Stimulated activated CD8-positive, alpha-beta memory T cell treated with anti-CD3 and anti-CD28 coated beads, Interleukin-12 subunit alpha, Interleukin-12 subunit beta, amount 100 ng/mL, for 1 hour (primary cell): ENCODE measurements around the gene PRR12.
A peak's percentile ranks its signal among the peaks of the same experiment; 100 is the strongest.

Experiments used
- DNase-seq: peaks from one replicate; pipeline ENCODE4 v3.0.0-alpha.2; 2020; ENCODE audit warnings: low read depth

The PRR12 gene

DNA sequence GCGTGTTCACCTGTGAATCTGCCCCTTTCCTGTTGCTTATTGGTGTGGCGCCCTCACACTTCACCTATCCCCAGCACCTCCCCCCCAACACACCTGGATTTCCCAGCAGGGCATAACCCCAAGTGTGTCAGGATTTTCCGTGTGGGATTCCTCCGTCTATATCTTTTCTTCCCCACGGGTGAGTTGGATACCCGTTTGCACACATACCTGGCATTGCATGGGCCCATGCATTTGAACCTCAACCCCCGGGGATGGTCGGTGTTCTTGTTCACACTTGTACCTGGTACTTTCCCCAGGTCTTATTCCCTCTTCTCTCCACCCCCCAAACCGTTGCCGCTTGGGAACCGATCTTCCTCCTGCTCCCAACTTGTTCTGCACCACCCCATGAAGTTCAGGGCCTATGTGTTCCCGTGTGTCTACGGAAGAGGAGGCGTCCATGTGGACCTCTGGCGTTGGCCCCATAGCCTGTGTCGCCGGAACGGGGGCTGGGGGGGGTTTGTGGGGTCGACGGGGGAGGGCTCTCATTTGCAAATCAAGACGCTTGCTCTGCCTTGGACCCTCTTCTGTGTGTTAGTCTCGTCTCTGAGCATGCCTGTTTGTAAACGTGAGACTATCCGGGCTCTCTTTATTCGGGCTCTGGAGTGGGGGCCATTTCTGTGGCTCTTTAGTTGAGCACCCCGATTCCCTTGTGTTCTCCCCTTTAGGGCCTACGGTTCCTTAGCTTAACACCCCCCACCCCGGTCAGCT lies 1.7 kb downstream of the PRR12 start:
- no peak for DNase-seq

DNA sequence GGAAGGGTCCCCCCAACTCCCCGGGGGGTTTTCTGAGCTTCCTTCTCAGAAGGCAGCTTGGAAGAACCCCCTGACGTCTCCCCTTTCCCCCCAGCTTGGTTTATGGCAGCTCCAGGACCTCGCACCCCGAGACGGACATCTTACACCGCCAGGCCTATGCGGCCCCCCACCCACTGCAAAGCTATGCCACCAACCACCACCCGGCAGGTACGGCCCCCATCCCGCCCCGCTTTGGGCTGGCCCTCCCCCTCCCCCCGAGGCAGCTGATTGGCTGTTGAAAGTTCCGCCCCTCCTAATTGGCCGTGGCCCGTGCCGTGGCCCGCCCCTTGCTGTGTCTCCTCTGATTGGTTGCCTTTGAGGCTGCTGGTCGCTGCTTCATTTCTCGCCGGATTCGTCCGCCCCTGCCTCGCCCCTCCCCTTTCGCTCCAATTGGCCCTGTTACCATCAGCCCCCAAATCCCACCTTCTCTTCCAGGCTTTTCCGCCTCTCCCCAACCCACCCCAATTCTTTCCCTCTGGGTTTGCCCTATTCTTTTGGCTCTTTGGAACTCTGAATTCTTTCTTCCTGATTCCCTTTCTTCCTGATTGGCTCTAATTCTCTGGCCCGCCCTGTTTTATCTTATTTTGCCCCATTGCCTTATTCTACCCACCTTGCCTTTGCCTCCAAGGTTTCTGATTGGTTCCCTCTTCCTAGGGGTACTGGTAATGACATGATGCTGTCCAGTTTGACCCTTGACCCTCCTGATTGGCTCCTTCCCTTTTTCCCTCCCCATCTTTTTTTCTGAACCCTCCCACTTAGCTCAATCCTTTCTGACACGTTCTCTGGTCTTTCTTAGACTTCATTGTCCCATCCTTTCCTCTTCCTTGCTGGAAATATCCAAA lies 2.5 kb downstream of the PRR12 start:
- DNase-seq: peak; percentile 85

DNA sequence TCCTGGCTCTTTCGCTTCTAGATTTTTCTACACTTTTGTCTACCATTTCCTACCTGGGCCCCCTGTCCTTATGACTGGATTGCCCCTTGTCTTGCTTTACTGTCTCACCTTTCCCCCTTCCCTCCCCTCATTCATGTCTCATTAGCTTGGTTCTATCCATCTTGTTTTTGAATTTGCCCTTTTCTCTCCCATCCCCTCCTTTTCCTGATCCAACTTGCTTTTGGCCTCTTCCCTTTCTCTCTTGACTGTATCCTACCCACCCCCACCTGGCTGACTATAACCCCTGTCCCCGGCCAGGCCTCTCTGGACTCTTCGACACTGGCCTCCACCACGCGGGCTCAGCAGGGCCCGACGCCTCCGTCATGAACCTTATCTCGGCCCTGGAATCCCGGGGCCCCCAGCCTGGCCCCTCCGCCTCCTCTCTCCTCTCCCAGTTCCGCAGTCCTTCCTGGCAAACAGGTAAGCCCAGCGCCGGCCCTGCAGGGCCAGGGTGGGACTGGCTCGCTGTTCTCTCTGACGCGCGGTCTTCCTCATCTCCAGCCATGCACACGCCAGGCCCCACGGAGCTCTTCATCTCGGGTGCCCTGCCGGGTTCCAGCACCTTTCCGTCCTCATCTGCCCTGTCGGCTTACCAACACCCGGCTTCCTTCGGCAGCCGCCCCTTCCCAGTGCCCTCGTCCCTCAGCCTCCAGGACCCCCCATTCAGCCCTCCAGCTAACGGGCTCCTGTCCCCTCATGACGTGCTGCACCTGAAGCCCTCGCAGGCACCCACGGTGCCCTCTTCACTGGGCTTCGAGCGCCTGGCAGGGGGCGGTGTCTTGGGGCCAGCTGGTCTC lies 3.4 kb downstream of the PRR12 start:
- DNase-seq: no peak

DNA sequence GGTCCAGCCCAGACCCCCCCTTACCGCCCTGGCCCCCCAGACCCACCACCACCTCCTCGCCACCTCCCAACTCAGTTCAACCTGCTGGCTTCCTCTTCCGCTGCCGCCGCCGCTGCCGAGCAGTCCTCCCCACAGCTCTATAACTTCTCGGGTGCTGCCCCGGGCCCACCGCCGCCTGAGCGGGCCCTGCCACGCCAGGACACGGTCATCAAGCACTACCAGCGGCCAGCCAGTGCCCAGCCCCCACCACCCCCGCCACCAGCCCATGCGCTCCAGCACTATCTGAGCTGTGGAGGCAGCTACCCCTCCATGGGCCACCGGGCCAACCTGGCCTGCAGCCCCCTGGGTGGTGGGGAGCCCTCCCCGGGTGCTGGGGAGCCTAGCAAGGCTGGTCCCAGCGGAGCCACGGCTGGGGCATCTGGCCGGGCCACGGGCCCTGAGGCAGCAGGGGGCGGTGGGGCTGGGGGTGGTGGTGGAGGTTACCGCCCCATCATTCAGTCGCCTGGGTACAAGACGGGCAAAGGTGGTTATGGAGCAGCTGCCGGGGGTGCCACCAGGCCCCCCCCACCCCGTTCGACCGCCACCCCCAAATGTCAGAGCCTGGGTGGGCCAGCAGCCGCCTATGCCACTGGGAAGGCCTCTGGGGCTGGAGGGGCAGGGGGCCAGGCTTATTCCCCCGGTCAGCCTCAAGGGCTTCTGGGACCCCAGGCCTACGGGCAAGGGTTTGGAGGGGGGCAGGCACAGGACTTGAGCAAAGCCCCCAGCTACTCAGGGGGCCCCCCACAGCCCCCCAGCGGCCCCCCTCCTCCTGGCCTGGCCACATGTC lies 4.2 kb downstream of the PRR12 start:
- DNase-seq: no peak

DNA sequence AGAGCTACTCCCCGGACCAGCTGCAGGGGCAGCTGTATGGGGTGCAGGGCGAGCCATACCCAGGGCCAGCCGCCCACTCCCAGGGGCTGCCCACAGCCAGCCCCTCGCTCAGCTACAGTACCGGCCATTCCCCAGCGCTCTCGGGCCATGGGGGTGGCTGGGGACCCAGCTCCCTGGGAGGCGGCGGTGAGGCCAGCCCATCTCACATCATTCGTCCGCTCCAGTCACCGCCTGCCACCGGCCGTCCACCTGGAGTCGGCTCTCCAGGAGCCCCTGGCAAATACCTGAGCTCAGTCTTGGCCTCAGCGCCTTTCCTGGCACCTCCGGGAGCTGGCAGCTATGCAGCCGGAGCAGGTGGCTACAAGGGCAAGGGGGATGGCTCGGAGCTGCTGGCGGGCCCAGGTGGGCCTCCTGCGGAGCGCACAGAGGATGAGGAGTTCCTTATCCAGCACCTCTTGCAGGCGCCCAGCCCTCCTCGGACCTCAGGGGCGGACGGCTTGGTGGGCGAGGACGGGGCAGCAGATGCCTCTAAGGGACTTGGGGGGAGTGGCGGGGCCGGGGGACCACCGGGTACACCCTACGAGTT lies 4.9 kb downstream of the PRR12 start:
- DNase-seq: no peak

DNA sequence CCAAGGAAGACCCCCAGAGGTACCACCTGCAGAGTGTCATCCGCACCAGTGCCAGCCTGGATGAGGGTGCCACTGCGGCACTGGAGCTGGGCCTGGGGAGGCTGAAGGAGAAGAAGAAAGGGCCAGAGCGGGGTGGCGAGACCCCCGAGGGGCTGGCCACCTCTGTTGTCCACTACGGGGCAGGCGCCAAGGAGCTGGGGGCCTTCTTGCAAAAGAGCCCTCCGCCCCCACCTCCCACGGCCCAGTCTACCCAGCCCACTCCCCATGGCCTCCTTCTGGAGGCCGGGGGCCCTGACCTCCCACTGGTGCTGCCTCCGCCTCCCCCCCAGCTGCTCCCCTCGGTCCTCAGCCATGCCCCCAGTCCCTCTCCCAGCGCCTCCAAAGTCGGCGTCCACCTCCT lies 5.4 kb downstream of the PRR12 start:
- no peak for DNase-seq

DNA sequence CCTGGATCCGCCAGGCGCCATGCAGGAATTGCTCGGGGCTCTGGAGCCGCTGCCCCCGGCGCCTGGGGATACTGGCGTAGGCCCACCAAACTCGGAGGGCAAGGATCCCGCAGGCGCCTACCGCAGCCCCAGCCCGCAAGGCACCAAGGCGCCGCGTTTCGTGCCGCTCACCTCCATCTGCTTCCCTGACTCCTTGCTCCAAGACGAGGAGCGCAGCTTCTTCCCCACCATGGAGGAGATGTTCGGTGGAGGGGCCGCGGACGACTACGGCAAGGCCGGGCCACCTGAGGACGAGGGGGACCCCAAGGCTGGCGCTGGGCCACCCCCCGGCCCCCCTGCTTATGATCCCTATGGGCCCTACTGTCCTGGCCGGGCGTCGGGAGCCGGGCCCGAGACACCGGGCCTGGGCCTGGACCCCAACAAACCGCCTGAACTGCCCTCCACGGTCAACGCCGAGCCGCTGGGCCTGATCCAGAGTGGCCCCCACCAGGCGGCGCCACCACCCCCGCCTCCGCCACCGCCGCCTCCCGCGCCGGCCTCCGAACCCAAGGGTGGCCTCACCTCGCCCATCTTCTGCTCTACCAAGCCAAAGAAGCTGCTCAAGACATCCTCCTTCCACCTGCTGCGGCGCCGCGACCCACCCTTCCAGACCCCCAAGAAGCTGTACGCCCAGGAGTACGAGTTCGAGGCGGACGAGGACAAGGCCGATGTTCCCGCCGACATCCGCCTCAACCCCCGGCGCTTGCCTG lies 6.1 kb downstream of the PRR12 start:
- DNase-seq: no peak

DNA sequence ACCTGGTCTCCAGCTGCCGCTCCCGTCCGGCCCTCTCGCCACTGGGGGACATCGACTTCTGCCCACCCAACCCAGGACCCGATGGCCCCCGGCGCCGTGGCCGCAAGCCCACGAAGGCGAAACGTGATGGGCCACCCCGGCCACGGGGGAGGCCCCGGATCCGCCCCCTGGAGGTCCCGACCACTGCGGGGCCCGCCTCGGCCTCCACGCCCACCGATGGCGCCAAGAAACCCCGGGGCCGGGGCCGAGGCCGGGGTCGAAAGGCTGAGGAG lies 6.7 kb downstream of the PRR12 start:
- no peak for DNase-seq

DNA sequence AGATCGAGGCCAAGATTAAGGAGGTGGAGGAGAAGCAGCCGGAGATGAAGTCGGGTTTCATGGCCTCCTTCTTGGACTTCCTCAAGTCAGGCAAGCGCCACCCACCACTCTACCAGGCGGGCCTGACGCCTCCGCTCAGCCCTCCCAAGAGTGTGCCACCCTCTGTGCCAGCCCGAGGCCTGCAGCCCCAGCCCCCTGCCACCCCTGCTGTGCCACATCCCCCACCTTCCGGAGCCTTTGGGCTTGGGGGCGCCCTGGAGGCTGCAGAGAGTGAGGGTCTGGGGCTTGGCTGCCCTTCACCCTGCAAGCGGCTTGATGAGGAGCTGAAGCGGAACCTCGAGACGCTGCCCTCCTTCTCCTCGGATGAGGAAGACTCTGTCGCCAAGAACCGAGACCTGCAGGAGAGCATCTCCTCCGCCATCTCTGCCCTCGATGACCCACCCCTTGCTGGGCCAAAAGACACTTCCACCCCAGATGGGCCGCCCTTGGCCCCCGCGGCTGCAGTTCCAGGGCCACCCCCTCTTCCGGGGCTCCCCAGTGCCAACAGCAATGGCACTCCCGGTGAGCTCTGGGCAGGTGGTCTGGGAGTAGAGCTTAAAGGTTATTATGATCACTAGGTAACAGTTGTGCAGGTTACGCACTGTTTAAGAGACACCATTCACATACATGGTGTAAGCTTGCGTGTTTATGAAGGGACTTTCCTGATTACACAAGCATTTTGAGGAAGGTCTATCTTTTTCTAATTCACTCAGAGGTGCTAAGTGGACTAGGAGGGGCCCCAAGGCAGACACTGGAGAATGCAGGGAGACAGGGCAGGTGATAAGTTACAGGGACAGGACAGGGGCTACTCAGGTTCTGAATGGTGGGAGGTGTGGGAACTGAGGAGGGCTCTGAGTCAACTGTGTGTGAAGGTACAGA lies 8.7 kb downstream of the PRR12 start:
- no peak for DNase-seq

DNA sequence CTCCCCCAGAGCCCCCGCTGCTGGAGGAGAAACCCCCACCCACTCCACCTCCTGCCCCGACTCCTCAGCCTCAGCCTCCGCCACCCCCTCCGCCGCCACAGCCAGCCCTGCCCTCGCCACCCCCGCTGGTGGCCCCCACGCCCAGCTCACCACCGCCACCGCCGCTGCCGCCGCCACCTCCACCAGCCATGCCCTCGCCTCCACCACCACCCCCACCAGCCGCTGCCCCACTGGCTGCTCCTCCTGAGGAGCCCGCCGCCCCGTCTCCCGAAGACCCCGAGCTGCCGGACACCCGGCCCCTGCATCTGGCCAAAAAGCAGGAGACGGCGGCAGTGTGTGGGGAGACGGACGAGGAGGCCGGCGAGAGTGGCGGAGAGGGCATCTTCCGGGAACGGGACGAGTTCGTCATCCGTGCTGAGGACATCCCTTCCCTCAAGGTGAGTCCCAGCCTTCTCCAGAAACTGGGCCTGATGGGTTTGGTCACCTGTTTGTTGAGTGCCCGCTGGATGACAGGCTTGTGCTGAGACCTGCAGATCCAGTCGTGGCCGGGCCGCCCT lies 10.6 kb downstream of the PRR12 start:
- DNase-seq: no peak

DNA sequence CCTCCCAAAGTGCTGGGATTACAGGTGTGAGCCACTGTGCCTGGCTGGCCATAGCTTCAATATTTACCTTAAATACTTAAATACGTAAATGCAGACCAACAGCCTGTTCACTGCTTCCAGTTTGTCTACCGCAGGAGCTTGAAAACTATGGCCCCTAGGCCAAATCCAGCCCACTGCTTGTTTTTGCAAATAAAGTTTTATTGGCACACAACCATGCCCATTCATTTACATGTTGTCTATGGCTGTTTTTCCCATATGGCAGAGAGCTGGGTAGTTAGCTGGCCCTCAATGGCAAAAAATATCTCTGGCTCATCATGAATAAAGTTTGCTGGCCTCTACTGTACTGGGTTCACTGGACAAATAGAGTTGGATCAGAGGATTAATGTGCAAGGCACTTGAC lies 11.8 kb downstream of the PRR12 start:
- DNase-seq: no peak

DNA sequence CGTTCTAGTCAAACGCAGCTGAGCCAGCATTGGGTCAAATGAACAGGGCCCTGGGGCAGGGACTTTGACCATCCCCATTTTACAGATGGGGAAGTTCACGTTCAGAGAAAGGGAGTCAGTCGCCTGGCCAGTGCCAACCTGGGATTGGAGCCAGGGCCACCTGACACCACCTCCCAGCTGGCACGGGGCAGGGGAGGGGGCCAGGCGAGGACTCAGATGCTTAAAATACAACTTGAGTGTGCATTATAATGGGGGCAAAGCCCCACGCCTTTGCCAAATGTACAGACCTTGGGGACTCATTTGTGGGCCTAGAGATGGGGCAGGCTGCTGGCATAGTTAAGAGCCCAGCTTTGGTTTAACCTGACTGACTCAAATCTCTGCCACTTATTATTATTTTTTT lies 14.6 kb downstream of the PRR12 start:
- no peak for DNase-seq

DNA sequence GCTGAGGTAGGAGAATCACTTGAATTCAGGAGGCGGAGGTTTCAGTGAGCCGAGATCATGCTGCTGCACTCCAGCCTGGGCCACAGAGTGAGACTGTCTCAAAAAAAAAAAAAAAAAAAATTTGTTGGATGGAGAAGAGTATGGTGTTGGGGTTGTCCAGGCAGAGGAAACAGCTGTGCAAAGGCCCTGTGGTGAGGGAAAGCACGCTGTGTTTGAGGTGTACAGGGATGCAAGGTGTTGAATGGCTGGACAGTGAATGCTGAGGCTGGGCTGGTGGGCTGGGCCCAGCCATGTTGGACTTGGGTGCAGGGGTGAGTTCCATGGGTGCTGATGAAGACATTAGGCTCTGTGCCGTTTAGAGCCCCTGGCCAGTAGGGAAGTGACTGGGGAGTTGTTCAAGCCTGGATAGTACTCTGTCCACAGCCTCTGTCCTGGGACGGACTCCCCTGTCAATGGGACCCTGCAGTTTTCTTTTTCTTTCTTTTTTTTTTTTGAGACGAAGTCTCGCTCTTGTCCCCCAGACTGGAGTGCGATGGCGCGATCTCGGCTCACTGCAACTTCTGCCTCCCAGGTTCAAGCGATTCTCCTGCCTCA lies 18.6 kb downstream of the PRR12 start:
- no peak for DNase-seq

DNA sequence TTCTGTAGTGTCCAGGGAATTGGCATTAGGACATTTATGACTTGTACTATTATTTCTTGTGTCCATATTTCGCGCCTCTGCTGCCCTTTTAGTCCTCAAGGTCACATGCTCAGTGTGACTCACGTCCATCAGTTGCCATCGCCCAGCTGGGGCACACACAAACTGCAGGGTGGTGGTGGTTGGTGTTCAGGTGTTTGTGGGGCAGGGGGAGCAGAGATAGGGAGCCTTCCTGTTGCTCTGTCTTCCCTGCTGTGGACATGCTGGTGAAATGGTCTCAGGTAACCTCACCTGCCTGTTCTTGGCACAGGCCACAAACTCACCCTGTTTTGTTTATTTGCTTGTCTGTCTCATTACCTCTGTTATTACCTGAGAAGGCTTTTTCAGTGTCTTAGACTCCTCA lies 22.4 kb downstream of the PRR12 start:
- no peak for DNase-seq

DNA sequence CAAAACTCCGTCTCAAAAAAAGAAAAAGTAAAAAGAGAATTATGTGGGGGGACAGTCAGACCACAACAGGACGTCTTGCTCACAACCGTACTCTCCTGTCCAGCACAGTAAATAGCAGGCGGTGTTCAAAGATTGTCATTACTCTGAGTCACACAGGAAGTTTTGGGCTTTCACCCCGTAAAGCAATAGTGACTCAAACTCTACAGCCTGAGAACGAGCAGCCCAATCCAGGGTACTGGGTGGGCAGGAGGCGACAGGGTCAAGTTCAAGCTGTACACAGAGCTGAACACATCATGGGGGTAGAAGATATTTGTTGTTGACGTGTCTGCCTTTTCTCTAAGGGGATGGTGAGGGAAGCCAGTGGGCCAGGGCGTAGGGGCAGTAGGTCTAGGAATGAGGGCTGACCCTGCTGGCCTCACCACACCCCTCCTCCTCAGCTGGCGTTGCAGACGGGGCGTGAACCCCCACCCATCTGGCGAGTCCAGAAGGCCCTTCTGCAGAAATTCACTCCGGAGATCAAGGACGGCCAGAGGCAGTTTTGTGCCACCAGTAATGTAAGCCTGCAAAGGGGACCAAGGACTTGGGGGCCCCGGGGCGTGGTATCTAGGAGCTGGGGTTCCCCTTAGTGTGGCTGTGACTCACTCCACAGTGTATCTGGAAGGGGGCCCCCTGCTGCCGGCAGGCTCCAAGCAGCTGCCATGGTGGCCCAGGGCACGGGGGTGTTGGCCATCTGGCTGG lies 23.3 kb downstream of the PRR12 start:
- no peak for DNase-seq

DNA sequence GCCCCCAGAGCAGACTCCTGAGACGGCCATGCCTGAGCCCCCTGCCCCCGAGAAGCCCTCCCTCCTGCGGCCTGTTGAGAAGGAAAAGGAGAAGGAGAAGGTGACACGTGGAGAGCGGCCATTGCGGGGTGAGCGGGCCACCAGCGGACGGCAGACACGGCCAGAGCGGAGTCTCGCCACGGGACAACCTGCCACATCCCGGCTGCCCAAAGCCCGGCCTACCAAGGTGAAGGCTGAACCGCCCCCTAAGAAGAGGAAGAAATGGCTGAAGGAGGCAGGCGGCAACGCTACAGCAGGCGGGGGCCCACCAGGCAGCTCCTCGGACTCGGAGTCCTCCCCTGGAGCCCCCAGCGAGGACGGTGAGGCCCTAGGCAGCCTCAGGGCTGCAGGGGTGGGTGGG lies 24.9 kb downstream of the PRR12 start:
- no peak for DNase-seq

DNA sequence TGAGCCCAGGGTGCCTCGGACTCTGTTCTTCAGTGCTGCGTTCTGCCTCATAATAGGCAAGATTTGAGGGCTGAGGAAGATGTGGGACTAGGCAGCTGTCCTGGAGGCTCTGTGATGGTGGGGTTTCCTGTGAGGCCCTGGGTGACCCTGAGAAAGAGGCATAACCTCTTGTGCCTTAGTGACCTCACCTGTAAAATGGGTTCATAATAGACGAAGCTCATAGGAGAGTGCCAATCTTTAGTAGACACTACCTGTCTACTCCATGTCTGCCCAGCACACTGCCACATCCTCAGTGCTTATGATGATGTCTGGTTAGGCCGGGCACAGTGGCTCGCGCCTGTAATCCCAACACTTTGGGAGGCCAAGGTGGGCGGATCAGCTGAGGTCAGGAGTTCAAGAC lies 25.6 kb downstream of the PRR12 start:
- DNase-seq: no peak

DNA sequence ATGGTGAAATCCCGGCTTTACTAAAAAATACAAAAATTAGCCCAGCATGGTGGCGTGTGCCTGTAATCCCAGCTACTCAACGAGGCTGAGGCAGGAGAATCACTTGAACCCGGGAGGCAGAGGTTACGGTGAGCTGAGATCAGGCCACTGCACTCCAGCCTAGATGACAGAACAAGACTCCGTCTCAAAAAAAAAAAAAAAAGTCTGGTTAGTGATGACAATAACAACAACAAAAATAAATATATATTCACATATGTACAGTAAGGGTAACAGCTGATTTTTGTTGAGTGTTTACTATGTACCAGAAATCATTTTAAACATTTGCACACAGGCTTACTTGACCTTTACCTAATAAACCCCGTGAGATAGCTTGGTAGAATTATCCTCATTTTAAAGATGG lies 26.0 kb downstream of the PRR12 start:
- no peak for DNase-seq
